Stimulated activated CD8-positive, alpha-beta memory T cell treated with anti-CD3 and anti-CD28 coated beads, Interleukin-4, amount 100 ng/mL, for 1 hour (primary cell): Measurements from ENCODE around the gene SPIRE1.

Experiments used
- DNase-seq, 2 donors: peaks; one replicate each; pipeline ENCODE4 v3.0.0-alpha.2; 2020; ENCODE audit warnings: low read depth in 2 of 2, low spot score in 1 of 2

The SPIRE1 gene

GRCh38 chr18:12657684-12658425, at the start of gene SPIRE1:
Gene SPIRE1 (minus strand): TSS chr18:12658107. CDS start chr18:12657866, 241 bp downstream.
- peak in 1 of 2 donors; percentile 4 for DNase-seq

GRCh38 chr18:12703664-12704063, 45.8 kb upstream of the SPIRE1 start:
- DNase-seq: no peak

- DNase-seq: no peak
Measured at GRCh38 chr18:12703096-12703567, 45.2 kb upstream of the SPIRE1 start.

GRCh38 chr18:12702221-12703095, 44.6 kb upstream of the SPIRE1 start, which contains the start of the genes CEP76 and PSMG2:
Gene CEP76 (minus strand): TSS chr18:12702723. CDS start chr18:12702548, 175 bp downstream.
Gene PSMG2 (plus strand): TSS chr18:12703042. CDS start chr18:12703108, 66 bp downstream.
- DNase-seq: peak; percentile 60 to 66

GRCh38 chr18:12701161-12701560, 43.3 kb upstream of the SPIRE1 start:
- no peak for DNase-seq

GRCh38 chr18:12699747-12700146, 41.8 kb upstream of the SPIRE1 start:
- no peak for DNase-seq

- no peak for DNase-seq
Measured at GRCh38 chr18:12694032-12694431, 36.1 kb upstream of the SPIRE1 start.

- no peak for DNase-seq
Measured at GRCh38 chr18:12692206-12692605, 34.3 kb upstream of the SPIRE1 start.

- DNase-seq: no peak
Measured at GRCh38 chr18:12689256-12689850, 31.4 kb upstream of the SPIRE1 start.

GRCh38 chr18:12686100-12686499, 28.2 kb upstream of the SPIRE1 start:
- no peak for DNase-seq

- DNase-seq: no peak
Measured at GRCh38 chr18:12679183-12679786, 21.4 kb upstream of the SPIRE1 start.

- no peak for DNase-seq
Measured at GRCh38 chr18:12668041-12668440, 10.1 kb upstream of the SPIRE1 start.

GRCh38 chr18:12659904-12660605, 2.1 kb upstream of the SPIRE1 start:
- peak in 1 of 2 donors; percentile 4 for DNase-seq

- DNase-seq: no peak
Measured at GRCh38 chr18:12658426-12659138, 675 bp upstream of the SPIRE1 start.

- no peak for DNase-seq
Measured at GRCh38 chr18:12656938-12657683, 796 bp downstream of the SPIRE1 start.

GRCh38 chr18:12656605-12656937, 1.3 kb downstream of the SPIRE1 start:
- DNase-seq: no peak

- no peak for DNase-seq
Measured at GRCh38 chr18:12654971-12655370, 2.9 kb downstream of the SPIRE1 start.

- no peak for DNase-seq
Measured at GRCh38 chr18:12652861-12653401, 5.0 kb downstream of the SPIRE1 start.

- no peak for DNase-seq
Measured at GRCh38 chr18:12651651-12652050, 6.3 kb downstream of the SPIRE1 start.
